Measurements from ENCODE around the gene TCL1A.

DNA sequence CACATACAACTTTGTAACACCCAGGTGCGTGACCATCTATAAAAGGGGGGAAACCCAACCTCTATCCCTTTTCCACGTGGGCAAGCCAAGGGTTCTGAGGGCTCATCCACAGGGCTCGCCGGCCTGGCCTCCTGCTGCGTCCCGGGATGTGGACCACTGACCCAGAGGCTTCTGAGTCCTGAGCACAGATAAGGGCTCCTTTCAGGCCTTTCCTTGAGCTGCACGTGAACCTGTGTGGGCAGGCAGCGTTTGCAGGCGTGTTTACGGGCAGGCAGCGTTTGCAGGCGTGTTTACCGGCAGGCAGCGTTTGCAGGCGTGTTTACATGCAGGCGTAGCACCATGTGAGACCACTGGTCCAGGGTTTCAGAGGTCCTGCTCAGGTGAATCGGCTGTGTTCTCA lies 3.8 kb downstream of the TCL1A start:
- TF ChIP-seq, protein P1, sequence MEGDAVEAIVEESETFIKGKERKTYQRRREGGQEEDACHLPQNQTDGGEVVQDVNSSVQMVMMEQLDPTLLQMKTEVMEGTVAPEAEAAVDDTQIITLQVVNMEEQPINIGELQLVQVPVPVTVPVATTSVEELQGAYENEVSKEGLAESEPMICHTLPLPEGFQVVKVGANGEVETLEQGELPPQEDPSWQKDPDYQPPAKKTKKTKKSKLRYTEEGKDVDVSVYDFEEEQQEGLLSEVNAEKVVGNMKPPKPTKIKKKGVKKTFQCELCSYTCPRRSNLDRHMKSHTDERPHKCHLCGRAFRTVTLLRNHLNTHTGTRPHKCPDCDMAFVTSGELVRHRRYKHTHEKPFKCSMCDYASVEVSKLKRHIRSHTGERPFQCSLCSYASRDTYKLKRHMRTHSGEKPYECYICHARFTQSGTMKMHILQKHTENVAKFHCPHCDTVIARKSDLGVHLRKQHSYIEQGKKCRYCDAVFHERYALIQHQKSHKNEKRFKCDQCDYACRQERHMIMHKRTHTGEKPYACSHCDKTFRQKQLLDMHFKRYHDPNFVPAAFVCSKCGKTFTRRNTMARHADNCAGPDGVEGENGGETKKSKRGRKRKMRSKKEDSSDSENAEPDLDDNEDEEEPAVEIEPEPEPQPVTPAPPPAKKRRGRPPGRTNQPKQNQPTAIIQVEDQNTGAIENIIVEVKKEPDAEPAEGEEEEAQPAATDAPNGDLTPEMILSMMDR (IDR thresholded peaks at IDR 0.05) = no peak
- TF ChIP-seq POLR2A (IDR thresholded peaks at IDR 0.05) = no peak

All from esophagus squamous epithelium (tissue), 4 donors.